HepG2 (cell line): ENCODE measurements around the gene TP73. TPM values are rescaled to one million over a fixed set of nuclear protein-coding genes. Genes with fewer than 3 reads are reported as not detected.

ENCODE experiments used
- BRCA1 ChIP-seq: sonication (generic); formaldehyde crosslinking; IDR thresholded peaks from 2 replicates; pipeline ENCODE4 v1.4.0; 2020; ENCODE audit warnings: missing genetic modification reagents
- ETV5 ChIP-seq: IDR thresholded peaks from 2 replicates; pipeline ENCODE4 v1.6.1; 2018; ENCODE audit warnings: missing biosample characterization, missing genetic modification reagents, inconsistent platforms, borderline replicate concordance
- FOXP1 ChIP-seq, 2 experiments: fragments of 450-650 bp in 1 of 2; IDR thresholded peaks; 2 replicates each; pipeline ENCODE4 v1.6.1; 2017 to 2018; ENCODE audit warnings: antibody characterized with exemption in 1 of 2
- HOXA5 ChIP-seq: sonication (generic); formaldehyde crosslinking; IDR thresholded peaks from 2 replicates; pipeline ENCODE4 v1.4.0; 2020; ENCODE audit warnings: missing genetic modification reagents
- JARID2 ChIP-seq: sonication (generic); formaldehyde crosslinking; IDR thresholded peaks from 2 replicates; pipeline ENCODE4 v1.8.1; 2023; ENCODE audit warnings: missing genetic modification reagents, inconsistent platforms; ENCODE audit not compliant: insufficient replicate concordance
- KDM5A ChIP-seq: fragments of 200-600 bp; sonication (generic); IDR thresholded peaks from 2 replicates; pipeline ENCODE4 v1.7.0; 2018; ENCODE audit warnings: antibody characterized with exemption, mild to moderate bottlenecking, low read length, borderline replicate concordance
- MAFF ChIP-seq: IDR thresholded peaks from 2 replicates; pipeline ENCODE4 v1.6.1; 2011; ENCODE audit warnings: low read depth, low read length, improper control_type of control experiment
- PCBP2 ChIP-seq: fragments of 200-400 bp; formaldehyde crosslinking; optimal IDR thresholded peaks from 2 replicates; pipeline ENCODE3; 2018; ENCODE audit warnings: low read length, low read depth; ENCODE audit not compliant: poor library complexity, severe bottlenecking
- PITX1 ChIP-seq: sonication (generic); formaldehyde crosslinking; IDR thresholded peaks from 2 replicates; pipeline ENCODE4 v1.5.1; 2020; ENCODE audit warnings: mild to moderate bottlenecking, missing genetic modification reagents
- STAT5B ChIP-seq: sonication (generic); formaldehyde crosslinking; IDR thresholded peaks from 2 replicates; pipeline ENCODE4 v1.4.0; 2020; ENCODE audit warnings: missing genetic modification reagents
- SYNCRIP ChIP-seq: fragments of 200-400 bp; formaldehyde crosslinking; IDR thresholded peaks from 2 replicates; pipeline ENCODE4 v1.6.1; 2018; ENCODE audit warnings: mild to moderate bottlenecking, low read depth, low read length; ENCODE audit not compliant: insufficient read depth
- TRIM24 ChIP-seq: sonication (generic); formaldehyde crosslinking; IDR thresholded peaks from 2 replicates; pipeline ENCODE4 v1.8.0; 2022; ENCODE audit warnings: mild to moderate bottlenecking, missing genetic modification reagents
- ZFP90 ChIP-seq: sonication (generic); formaldehyde crosslinking; IDR thresholded peaks from 2 replicates; pipeline ENCODE4 v1.8.0; 2022; ENCODE audit warnings: missing genetic modification reagents, mild to moderate bottlenecking, inconsistent platforms, borderline replicate concordance
- ZNF761 ChIP-seq: sonication (generic); formaldehyde crosslinking; conservative IDR thresholded peaks from 2 replicates; pipeline ENCODE4 v1.4.0; 2020; ENCODE audit warnings: mild to moderate bottlenecking, missing genetic modification reagents
- polyA plus RNA-seq, 8 experiments: library from polyadenylated mRNA; depleted of rRNA in 3 of 8; stranded (reverse) in 7 of 8; unstranded in 1 of 8; fragments of >200 nt; fragmentation: Illumina TruSeq in 4 of 8; extraction: Trizol in 4 of 8; gene quantifications; 2 replicates each; pipeline versions ENCODE4 v1.2.1 to v1.2.3, GENCODE V29; 2011 to 2016; ENCODE audit warnings: low read depth in 4 of 8, missing spikeins in 1 of 8, mixed read lengths in 1 of 8; ENCODE audit not compliant: insufficient read depth in 1 of 8
- total RNA-seq, 5 experiments: library from RNA; depleted of rRNA; stranded (reverse); fragments of >200 nt; fragmentation: Illumina TruSeq; extraction: Trizol; gene quantifications; 2 replicates each; pipeline ENCODE4 v1.2.3, GENCODE V29; 2016; ENCODE audit warnings: low read depth in 1 of 5
- TF ChIP-seq, protein P1 (sequence below): sonication (generic); formaldehyde crosslinking; IDR thresholded peaks from 2 replicates; pipeline ENCODE4 v1.8.0; 2022; ENCODE audit warnings: missing genetic modification reagents, mild to moderate bottlenecking, moderate library complexity, borderline replicate concordance
- TF ChIP-seq, protein P2 (sequence below): conservative IDR thresholded peaks from 2 replicates; pipeline ENCODE4 v1.6.1; 2018; ENCODE audit warnings: missing genetic modification reagents
- TF ChIP-seq, protein P3 (sequence below): sonication (generic); formaldehyde crosslinking; IDR thresholded peaks from 2 replicates; pipeline ENCODE4 v1.8.0; 2022; ENCODE audit warnings: mild to moderate bottlenecking, missing genetic modification reagents; ENCODE audit not compliant: insufficient replicate concordance
- TF ChIP-seq, protein P4 (sequence below): sonication (generic); formaldehyde crosslinking; IDR thresholded peaks from 2 replicates; pipeline ENCODE4; 2020; ENCODE audit warnings: missing genetic modification reagents, mild to moderate bottlenecking, borderline replicate concordance
- TF ChIP-seq, protein P5 (sequence below): sonication (generic); formaldehyde crosslinking; IDR thresholded peaks from 2 replicates; pipeline ENCODE4 v1.8.1; 2023; ENCODE audit warnings: mild to moderate bottlenecking, missing genetic modification reagents

Gene TP73
- total and polyA plus RNA-seq, 2 of the 13 experiments (the other 11 are each of a cell fraction or from before 2014, with no cell fraction given) = 0.49 to 1.1 TPM

DNA sequence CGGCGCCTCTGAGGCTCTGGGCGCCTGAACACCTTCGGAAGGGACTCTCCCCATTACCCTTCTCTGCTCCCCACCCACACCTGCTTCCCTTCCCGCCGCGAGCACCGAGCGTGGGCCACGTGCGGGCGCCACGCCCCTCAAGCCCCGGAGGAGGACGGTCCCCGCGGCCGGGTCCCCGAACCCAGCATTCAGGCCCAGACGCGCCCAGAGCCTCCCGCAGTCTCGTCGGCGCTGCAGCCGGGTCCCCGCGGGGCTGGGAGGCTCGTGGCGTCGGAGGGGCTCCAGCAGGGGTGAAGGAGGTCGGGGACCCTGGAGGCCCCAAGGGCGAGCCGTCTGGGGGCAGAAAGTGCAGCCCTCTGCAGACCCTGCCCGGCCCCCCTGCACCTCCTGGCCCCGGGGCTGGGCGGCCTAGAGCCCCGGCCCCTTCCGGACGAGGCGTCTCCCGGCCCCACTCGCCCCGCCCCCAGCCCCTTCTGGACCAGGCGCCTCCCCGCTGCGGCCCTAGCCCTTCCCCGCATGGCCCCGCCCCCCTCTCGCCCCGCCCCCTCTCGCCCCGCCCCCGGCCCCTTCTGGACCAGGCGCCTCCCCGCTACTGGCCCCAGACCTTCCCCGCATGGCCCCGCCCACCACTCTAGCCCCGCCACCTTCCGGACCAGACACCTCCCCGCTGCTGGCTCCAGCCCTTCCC lies 119.9 kb downstream of the TP73 start (continued):
- TF ChIP-seq, protein P1, sequence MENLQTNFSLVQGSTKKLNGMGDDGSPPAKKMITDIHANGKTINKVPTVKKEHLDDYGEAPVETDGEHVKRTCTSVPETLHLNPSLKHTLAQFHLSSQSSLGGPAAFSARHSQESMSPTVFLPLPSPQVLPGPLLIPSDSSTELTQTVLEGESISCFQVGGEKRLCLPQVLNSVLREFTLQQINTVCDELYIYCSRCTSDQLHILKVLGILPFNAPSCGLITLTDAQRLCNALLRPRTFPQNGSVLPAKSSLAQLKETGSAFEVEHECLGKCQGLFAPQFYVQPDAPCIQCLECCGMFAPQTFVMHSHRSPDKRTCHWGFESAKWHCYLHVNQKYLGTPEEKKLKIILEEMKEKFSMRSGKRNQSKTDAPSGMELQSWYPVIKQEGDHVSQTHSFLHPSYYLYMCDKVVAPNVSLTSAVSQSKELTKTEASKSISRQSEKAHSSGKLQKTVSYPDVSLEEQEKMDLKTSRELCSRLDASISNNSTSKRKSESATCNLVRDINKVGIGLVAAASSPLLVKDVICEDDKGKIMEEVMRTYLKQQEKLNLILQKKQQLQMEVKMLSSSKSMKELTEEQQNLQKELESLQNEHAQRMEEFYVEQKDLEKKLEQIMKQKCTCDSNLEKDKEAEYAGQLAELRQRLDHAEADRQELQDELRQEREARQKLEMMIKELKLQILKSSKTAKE (CRISPR knock-in tag) = 0 out of 2 replicates have a peak, but pooled peaks have one; percentile 11
- TF ChIP-seq FOXP1 (IDR thresholded peaks at IDR 0.05) (no peak), FOXP1 (CRISPR knock-in tag; IDR thresholded peaks at IDR 0.05) (no peak), ETV5 (CRISPR knock-in tag) (peak; percentile 58), PITX1 (CRISPR knock-in tag) (0 out of 2 replicates have a peak, but pooled peaks have one; percentile 9), STAT5B (CRISPR knock-in tag) (no peak), ZNF761 (CRISPR knock-in tag) (no peak), TRIM24 (CRISPR knock-in tag) (no peak), JARID2 (no peak), PCBP2 (no peak), KDM5A (no peak), BRCA1 (CRISPR knock-in tag) (no peak), HOXA5 (no peak), MAFF (no peak), ZFP90 (CRISPR knock-in tag) (no peak), SYNCRIP (no peak)
- TF ChIP-seq, protein P2, sequence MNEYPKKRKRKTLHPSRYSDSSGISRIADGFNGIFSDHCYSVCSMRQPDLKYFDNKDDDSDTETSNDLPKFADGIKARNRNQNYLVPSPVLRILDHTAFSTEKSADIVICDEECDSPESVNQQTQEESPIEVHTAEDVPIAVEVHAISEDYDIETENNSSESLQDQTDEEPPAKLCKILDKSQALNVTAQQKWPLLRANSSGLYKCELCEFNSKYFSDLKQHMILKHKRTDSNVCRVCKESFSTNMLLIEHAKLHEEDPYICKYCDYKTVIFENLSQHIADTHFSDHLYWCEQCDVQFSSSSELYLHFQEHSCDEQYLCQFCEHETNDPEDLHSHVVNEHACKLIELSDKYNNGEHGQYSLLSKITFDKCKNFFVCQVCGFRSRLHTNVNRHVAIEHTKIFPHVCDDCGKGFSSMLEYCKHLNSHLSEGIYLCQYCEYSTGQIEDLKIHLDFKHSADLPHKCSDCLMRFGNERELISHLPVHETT (CRISPR knock-in tag) = no peak
- TF ChIP-seq, protein P3, sequence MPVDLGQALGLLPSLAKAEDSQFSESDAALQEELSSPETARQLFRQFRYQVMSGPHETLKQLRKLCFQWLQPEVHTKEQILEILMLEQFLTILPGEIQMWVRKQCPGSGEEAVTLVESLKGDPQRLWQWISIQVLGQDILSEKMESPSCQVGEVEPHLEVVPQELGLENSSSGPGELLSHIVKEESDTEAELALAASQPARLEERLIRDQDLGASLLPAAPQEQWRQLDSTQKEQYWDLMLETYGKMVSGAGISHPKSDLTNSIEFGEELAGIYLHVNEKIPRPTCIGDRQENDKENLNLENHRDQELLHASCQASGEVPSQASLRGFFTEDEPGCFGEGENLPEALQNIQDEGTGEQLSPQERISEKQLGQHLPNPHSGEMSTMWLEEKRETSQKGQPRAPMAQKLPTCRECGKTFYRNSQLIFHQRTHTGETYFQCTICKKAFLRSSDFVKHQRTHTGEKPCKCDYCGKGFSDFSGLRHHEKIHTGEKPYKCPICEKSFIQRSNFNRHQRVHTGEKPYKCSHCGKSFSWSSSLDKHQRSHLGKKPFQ (CRISPR knock-in tag) = no peak
- TF ChIP-seq, protein P4, sequence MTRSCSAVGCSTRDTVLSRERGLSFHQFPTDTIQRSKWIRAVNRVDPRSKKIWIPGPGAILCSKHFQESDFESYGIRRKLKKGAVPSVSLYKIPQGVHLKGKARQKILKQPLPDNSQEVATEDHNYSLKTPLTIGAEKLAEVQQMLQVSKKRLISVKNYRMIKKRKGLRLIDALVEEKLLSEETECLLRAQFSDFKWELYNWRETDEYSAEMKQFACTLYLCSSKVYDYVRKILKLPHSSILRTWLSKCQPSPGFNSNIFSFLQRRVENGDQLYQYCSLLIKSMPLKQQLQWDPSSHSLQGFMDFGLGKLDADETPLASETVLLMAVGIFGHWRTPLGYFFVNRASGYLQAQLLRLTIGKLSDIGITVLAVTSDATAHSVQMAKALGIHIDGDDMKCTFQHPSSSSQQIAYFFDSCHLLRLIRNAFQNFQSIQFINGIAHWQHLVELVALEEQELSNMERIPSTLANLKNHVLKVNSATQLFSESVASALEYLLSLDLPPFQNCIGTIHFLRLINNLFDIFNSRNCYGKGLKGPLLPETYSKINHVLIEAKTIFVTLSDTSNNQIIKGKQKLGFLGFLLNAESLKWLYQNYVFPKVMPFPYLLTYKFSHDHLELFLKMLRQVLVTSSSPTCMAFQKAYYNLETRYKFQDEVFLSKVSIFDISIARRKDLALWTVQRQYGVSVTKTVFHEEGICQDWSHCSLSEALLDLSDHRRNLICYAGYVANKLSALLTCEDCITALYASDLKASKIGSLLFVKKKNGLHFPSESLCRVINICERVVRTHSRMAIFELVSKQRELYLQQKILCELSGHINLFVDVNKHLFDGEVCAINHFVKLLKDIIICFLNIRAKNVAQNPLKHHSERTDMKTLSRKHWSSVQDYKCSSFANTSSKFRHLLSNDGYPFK (CRISPR knock-in tag) = no peak
- TF ChIP-seq, protein P5, sequence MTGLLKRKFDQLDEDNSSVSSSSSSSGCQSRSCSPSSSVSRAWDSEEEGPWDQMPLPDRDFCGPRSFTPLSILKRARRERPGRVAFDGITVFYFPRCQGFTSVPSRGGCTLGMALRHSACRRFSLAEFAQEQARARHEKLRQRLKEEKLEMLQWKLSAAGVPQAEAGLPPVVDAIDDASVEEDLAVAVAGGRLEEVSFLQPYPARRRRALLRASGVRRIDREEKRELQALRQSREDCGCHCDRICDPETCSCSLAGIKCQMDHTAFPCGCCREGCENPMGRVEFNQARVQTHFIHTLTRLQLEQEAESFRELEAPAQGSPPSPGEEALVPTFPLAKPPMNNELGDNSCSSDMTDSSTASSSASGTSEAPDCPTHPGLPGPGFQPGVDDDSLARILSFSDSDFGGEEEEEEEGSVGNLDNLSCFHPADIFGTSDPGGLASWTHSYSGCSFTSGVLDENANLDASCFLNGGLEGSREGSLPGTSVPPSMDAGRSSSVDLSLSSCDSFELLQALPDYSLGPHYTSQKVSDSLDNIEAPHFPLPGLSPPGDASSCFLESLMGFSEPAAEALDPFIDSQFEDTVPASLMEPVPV = 0 out of 2 replicates have a peak, but pooled peaks have one; percentile 13
